ENCODE measurements around the gene FZD10. TPM values are rescaled to one million over a fixed set of nuclear protein-coding genes. Genes with fewer than 3 reads are reported as not detected.

Gene FZD10
- total and polyA plus RNA-seq, 2 of the 13 experiments (the other 11 are each of a cell fraction or from before 2014, with no cell fraction given): not detected

- in situ Hi-C loops (cut with HindIII; ENCODE audit: extremely low pct_ligation_motif_present, low pct_unique_long_range_greater_than_20kb) (no loop called here), intact Hi-C loops (cut with micrococcal nuclease; ENCODE audit: unreplicated experiment) (no loop called here)
- Histone ChIP-seq H3K9me3 (ENCODE audit: low read length) (no peaks in the 10 kb centered on the region), H3K27me3 (ENCODE audit: control insufficient read depth in 1 of 2, insufficient read depth in 2 of 2, low read length in 2 of 2) (peaks cover 3 to 41% of the 10 kb centered on the region in 2 experiments; a peak in 4 of 5 replicates), H3K27ac (ENCODE audit: extremely low read length, insufficient read depth, low read length) (no peak overlapping the region), H3K79me2 (ENCODE audit: insufficient read depth, low read length) (no peaks in the 10 kb centered on the region), H3K4me3 (replicated peaks in 1 of 3; ENCODE audit: insufficient read depth in 1 of 3, low read depth in 2 of 3, low read length in 3 of 3) (no peak overlapping the region), H3K36me3 (replicated peaks in 1 of 2; ENCODE audit: control insufficient read depth in 1 of 2, insufficient read depth in 2 of 2, low read length in 2 of 2) (no peaks in the 10 kb centered on the region), H3K4me2 (ENCODE audit: low read depth, low read length) (no peak overlapping the region), H3K9ac (ENCODE audit: insufficient read depth, low read depth, low read length) (no peak overlapping the region), H3K4me1 (ENCODE audit: insufficient read depth, low read length) (no peaks in the 10 kb centered on the region), H2AFZ (ENCODE audit: low read length) (no peak overlapping the region), H4K20me1 (ENCODE audit: insufficient read depth, low read length) (no peaks in the 10 kb centered on the region)
- WGBS (ENCODE audit: low lambda C conversion rate): 27% methylated on average over 10 of the region's 20 CpGs
- DNase-seq (ENCODE audit: low spot score): no peak
- FAIRE-seq: no peak
- ChIA-PET CTCF (ENCODE audit: low intra/inter-chr PET ratio, low total read pairs) (no interaction called here), POLR2A (no interaction called here)
- TF ChIP-seq NKX3-1 (CRISPR knock-in tag; IDR thresholded peaks at IDR 0.05): no peak
- TF ChIP-seq RBM22 (optimal IDR thresholded peaks at IDR 0.05; ENCODE audit: low read length): no peak
- TF ChIP-seq RXRB (CRISPR knock-in tag; IDR thresholded peaks at IDR 0.05; ENCODE audit: borderline replicate concordance): no peak
- no peak for TF ChIP-seq HNRNPUL1 (IDR thresholded peaks at IDR 0.05; ENCODE audit: low read depth, low read length)
- ATAC-seq: no peak
- BruUV-seq (replicated peaks): no TSS peak
These were observed 47.3 kb upstream of the FZD10 start for GRCh38 chr12:130114952-130115351.

- no peak for FAIRE-seq
- 30% methylated on average over 6 of the region's 8 CpGs for WGBS (ENCODE audit: low lambda C conversion rate)
- no peak overlapping the region for H3K9ac ChIP-seq (ENCODE audit: insufficient read depth, low read depth, low read length)
- POLR2A ChIA-PET: no interaction called here
- in situ Hi-C loops (cut with HindIII; ENCODE audit: extremely low pct_ligation_motif_present, low pct_unique_long_range_greater_than_20kb) (no loop called here), intact Hi-C loops (cut with micrococcal nuclease; ENCODE audit: unreplicated experiment) (no loop called here)
- H3K79me2 ChIP-seq (ENCODE audit: insufficient read depth, low read length): no peaks in the 10 kb centered on the region
- H4K20me1 ChIP-seq (ENCODE audit: insufficient read depth, low read length): no peaks in the 10 kb centered on the region
- no peak overlapping the region for H3K27ac ChIP-seq (ENCODE audit: extremely low read length, insufficient read depth, low read length)
- H3K4me2 ChIP-seq (ENCODE audit: low read depth, low read length): no peak overlapping the region
- H3K4me3 ChIP-seq (replicated peaks in 1 of 3; ENCODE audit: insufficient read depth in 1 of 3, low read depth in 2 of 3, low read length in 3 of 3): no peak overlapping the region
- H3K9me3 ChIP-seq (ENCODE audit: low read length): no peaks in the 10 kb centered on the region
- H3K27me3 ChIP-seq (ENCODE audit: control insufficient read depth in 1 of 2, insufficient read depth in 2 of 2, low read length in 2 of 2): peaks cover 3 to 42% of the 10 kb centered on the region in 2 experiments; a peak in 4 of 5 replicates
- no peaks in the 10 kb centered on the region for H3K4me1 ChIP-seq (ENCODE audit: insufficient read depth, low read length)
- H2AFZ ChIP-seq (ENCODE audit: low read length): no peak overlapping the region
- ATAC-seq: no peak
- DNase-seq (ENCODE audit: low spot score): no peak
- no peaks in the 10 kb centered on the region for H3K36me3 ChIP-seq (replicated peaks in 1 of 2; ENCODE audit: control insufficient read depth in 1 of 2, insufficient read depth in 2 of 2, low read length in 2 of 2)
- CTCF ChIA-PET (ENCODE audit: low intra/inter-chr PET ratio, low total read pairs): no interaction called here
- no TSS peak for BruUV-seq (replicated peaks)
- TF ChIP-seq ETV6 (CRISPR knock-in tag; conservative IDR thresholded peaks at IDR 0.05) (no peak), YEATS2 (CRISPR knock-in tag; IDR thresholded peaks at IDR 0.05; ENCODE audit: borderline replicate concordance) (no peak), ZNF431 (CRISPR knock-in tag; IDR thresholded peaks at IDR 0.05; ENCODE audit: borderline replicate concordance, low read depth) (no peak), RAD51 (IDR thresholded peaks at IDR 0.05; ENCODE audit: borderline replicate concordance) (no peak), ZNF414 (CRISPR knock-in tag; IDR thresholded peaks at IDR 0.05) (no peak), ZNF605 (CRISPR knock-in tag; IDR thresholded peaks at IDR 0.05) (no peak), JDP2 (CRISPR knock-in tag; IDR thresholded peaks at IDR 0.05; ENCODE audit: borderline replicate concordance) (no peak), PHF21A (CRISPR knock-in tag; IDR thresholded peaks at IDR 0.05) (no peak), ZNF10 (CRISPR knock-in tag; IDR thresholded peaks at IDR 0.05; ENCODE audit: borderline replicate concordance, low read depth) (no peak), KLF13 (CRISPR knock-in tag; IDR thresholded peaks at IDR 0.05) (no peak), DZIP1 (CRISPR knock-in tag; IDR thresholded peaks at IDR 0.05) (no peak), DPF2 (CRISPR knock-in tag; IDR thresholded peaks at IDR 0.05; ENCODE audit: borderline replicate concordance, low read depth) (no peak), ZNF563 (CRISPR knock-in tag; IDR thresholded peaks at IDR 0.05) (no peak), ZSCAN29 (CRISPR knock-in tag; conservative IDR thresholded peaks at IDR 0.05) (no peak)
These were observed 46.6 kb upstream of the FZD10 start for GRCh38 chr12:130115646-130116045.

Measured in HepG2 (cell line).